A172 (cell line): ENCODE measurements around the gene KIAA2012. TPM values are rescaled to one million over a fixed set of nuclear protein-coding genes. Genes with fewer than 3 reads are reported as not detected.

ENCODE experiments used
- DNase-seq: peaks from one replicate; pipeline ENCODE4 v3.0.0-alpha.2; 2015; ENCODE audit warnings: low spot score
- total RNA-seq: library from RNA; depleted of rRNA; stranded (reverse); fragments of >200 nt; shearing (Covaris generic); gene quantifications from 2 replicates; pipeline ENCODE4 v1.2.3, GENCODE V29; 2014; rRNA removed

Gene KIAA2012
- total RNA-seq = not detected in 2 replicates

- DNase-seq = no peak
Measured at GRCh38 chr2:202072737-202073401, at the start of gene KIAA2012. TSS of gene KIAA2012 (plus strand) at chr2:202073255. CDS start at chr2:202073628, 373 bp downstream.

GRCh38 chr2:202023904-202024266 is 49.2 kb upstream of the KIAA2012 start:
- DNase-seq = no peak

DNA sequence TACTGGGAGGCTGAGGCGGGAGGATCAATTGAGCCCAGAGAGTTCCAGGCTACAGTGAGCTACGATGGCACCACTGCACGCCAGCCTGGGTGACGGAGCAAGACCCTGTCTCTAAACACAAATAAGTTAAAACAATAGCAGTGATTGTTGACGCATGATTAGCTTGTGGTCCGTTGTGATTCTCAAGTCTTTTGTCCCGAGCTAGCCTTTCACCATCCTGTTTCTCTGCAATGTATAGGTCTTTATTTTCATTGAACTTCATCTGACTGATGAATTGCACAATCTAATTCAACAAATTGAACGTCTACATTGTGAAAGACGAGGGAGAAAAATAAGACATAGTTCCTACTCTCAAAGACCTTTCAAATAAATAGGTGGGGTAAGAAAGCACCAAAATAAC is 48.2 kb upstream of the KIAA2012 start:
- DNase-seq = no peak

GRCh38 chr2:202025816-202026215 is 47.2 kb upstream of the KIAA2012 start:
- no peak for DNase-seq

DNA sequence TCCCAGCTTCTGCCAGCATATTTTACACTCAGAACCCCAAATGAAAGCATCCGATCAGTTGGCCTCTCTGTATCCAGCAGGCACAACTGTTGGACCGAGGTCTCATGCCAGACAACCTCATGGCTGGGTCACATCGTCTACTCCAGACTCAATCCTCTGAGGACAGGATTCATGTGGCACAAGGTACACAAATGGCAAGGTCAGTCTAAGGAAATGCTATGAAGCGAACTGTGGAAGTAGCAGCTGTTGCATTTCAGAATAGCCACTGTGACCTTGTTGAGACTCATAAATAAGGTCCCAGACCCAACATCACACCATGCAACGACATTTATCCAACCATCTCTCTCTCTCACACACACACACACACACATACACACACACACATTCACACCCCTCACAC is 46.5 kb upstream of the KIAA2012 start:
- DNase-seq = no peak

GRCh38 chr2:202030691-202031090 is 42.4 kb upstream of the KIAA2012 start:
- DNase-seq = no peak

DNA sequence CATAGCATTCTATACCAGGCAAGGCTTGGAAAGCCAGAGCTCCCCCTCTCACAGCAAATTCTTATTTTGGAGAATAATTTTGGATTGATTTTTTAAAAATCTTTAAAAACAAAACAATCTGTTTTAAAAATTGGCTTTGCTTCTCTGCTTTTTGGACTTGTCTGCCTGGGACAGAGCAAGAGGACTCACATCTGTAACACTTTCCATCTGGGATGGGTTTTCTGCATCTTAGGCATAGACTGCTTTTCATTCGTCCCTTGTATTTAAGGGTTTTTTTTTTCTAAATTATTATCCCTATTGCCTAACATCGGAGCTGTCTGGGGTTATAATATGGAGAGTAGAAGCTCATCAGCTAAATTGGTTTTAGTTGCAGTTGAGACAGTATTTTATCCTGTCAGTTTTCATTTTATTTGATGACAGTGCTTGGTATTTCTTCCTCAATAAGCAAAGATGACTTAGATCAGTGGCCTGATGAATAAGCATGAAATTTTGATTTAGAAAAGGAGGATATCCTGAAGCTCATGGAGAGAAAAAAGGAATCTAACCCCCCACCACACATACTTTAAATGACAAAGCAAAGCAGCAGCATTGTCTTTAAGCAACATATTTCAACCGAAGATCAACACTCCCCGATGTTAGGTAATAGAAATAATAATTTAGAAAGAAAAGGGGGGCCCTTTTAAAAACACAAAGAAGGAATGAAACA is 41.7 kb upstream of the KIAA2012 start:
- no peak for DNase-seq

DNA sequence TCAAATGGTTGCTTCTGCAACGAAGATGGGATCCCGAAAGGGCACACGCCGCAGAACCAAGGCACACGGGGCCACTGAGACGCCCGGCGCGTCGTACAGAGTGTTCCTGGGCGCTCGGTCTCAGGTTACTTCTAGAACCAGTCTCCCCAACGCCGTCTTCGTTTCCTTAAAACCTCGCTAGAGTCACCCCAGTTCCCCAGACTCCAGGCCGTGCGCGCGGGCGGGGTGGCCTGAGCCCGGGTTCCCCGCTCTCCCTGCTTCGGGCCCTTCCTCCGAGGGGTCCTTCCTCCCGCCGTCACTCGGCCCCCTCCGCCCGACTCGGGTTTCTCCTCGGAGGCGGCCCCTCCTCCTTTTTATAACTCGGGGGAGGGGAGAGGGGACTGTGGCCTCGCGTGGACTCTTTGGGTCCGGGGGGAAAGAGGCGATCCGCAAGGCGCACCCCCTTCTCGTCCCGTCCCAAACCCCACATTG is 40.2 kb upstream of the KIAA2012 start:
- peak; percentile 32 for DNase-seq

GRCh38 chr2:202033317-202034248 is 39.5 kb upstream of the KIAA2012 start, which contains the start of gene FZD7:
TSS of gene FZD7 (plus strand) at chr2:202033855. CDS start at chr2:202034648, 793 bp downstream.
- peak; percentile 73 for DNase-seq

DNA sequence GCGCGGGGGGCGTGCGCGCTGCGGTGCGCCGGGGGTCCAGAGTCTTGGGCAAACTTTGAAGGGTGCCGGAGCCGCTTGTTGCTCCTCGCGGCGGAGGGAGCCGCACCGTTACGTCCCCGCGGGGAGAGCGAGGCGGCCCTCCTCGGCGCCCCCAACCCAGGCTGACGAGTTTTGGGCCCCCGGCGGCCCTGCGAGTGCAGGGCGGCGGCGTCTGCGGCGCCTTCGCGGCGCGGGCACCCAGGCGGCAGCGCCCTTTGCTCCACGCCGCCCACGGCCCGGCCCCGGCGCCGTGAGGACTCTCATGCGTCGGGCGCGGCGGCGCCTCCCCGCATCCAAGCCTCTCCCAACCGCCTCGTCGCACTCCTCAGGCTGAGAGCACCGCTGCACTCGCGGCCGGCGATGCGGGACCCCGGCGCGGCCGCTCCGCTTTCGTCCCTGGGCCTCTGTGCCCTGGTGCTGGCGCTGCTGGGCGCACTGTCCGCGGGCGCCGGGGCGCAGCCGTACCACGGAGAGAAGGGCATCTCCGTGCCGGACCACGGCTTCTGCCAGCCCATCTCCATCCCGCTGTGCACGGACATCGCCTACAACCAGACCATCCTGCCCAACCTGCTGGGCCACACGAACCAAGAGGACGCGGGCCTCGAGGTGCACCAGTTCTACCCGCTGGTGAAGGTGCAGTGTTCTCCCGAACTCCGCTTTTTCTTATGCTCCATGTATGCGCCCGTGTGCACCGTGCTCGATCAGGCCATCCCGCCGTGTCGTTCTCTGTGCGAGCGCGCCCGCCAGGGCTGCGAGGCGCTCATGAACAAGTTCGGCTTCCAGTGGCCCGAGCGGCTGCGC is 38.6 kb upstream of the KIAA2012 start:
- no peak for DNase-seq

- DNase-seq = no peak
Measured at GRCh38 chr2:202035089-202035940, 37.7 kb upstream of the KIAA2012 start.

DNA sequence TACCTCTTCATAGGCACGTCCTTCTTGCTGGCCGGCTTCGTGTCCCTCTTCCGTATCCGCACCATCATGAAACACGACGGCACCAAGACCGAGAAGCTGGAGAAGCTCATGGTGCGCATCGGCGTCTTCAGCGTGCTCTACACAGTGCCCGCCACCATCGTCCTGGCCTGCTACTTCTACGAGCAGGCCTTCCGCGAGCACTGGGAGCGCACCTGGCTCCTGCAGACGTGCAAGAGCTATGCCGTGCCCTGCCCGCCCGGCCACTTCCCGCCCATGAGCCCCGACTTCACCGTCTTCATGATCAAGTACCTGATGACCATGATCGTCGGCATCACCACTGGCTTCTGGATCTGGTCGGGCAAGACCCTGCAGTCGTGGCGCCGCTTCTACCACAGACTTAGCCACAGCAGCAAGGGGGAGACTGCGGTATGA is 37.1 kb upstream of the KIAA2012 start:
- DNase-seq = no peak

GRCh38 chr2:202036601-202037037 is 36.4 kb upstream of the KIAA2012 start:
- no peak for DNase-seq

DNA sequence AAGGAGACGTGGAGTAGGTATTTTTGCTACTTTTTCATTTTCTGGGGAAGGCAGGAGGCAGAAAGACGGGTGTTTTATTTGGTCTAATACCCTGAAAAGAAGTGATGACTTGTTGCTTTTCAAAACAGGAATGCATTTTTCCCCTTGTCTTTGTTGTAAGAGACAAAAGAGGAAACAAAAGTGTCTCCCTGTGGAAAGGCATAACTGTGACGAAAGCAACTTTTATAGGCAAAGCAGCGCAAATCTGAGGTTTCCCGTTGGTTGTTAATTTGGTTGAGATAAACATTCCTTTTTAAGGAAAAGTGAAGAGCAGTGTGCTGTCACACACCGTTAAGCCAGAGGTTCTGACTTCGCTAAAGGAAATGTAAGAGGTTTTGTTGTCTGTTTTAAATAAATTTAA is 36.0 kb upstream of the KIAA2012 start:
- no peak for DNase-seq

DNA sequence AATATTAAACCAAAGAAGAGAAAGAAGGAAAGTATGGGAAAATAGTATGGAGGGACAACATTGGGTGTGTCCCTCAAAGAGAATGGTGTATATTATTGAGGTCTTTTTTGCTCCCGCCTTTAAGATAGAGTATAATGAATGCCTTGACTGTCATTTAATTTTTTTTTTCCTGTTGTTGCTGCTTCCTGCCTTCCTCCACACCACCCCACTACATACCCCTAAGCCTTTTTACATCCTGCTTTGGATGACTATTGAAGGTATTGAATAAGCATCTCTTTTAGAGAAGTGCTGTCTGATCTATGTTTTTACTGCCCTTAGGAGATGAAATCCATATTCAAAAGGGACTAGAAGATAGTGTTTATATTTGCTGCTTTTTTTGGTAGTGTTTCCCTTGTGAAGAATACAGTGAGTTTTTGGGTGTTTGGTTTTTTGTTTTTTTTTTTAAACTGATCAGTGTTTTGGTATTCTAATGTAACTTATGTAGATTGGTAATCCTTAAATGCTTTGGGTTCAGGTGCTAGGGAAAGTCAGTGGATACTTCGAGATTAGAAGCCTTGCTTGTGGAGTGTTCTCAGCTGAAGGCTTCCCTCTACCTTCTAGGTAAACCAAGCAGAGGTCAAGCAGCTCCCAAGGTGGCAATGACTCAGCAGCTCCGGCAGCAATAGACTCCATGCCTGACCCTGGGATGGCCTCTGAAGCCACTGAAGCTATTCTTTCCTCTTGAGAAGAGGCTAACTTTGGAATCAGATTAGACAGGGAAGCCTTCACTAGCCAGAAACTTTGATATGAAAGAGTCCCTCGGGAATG is 34.4 kb upstream of the KIAA2012 start:
- peak; percentile 60 for DNase-seq

- no peak for DNase-seq
Measured at GRCh38 chr2:202039278-202040078, 33.6 kb upstream of the KIAA2012 start.

- DNase-seq = no peak
Measured at GRCh38 chr2:202040079-202040844, 32.8 kb upstream of the KIAA2012 start.

GRCh38 chr2:202042444-202042843 is 30.6 kb upstream of the KIAA2012 start:
- peak; percentile 29 for DNase-seq
